ENCODE measurements around the gene OTULIN.

DNA sequence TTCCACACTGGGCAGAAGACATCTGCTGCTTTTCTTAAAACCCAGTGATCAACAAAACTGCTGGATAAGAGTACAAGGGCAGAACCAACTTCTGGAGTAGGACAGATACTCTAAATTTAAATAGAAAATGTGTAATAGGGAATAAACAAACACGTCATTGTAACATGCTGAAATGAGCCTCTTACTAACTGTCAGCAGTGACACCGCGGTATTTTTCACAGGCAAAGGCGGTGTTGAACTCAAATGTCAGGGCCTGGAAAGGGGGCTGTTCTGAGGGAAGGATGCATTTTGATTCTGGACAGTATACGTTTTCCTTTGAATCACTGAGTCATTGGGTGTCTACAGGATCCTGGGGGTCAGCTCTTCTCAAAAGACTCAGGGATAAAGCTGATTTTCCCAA lies 73.5 kb downstream of the OTULIN start:
- TF ChIP-seq ZNF10 (tag by site-specific recombination; IDR thresholded peaks at IDR 0.05) (no peak), ZNF274 (IDR thresholded peaks at IDR 0.05; ENCODE audit: low read length) (no peak), ZNF274 (tag by site-specific recombination; IDR thresholded peaks at IDR 0.05; ENCODE audit: borderline replicate concordance) (no peak), MZF1 (tag by site-specific recombination; IDR thresholded peaks at IDR 0.05; ENCODE audit: borderline replicate concordance) (no peak), ZNF629 (tag by site-specific recombination; IDR thresholded peaks at IDR 0.05) (no peak)
- TF ChIP-seq, protein P1, sequence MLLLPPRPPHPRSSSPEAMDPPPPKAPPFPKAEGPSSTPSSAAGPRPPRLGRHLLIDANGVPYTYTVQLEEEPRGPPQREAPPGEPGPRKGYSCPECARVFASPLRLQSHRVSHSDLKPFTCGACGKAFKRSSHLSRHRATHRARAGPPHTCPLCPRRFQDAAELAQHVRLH (tag by site-specific recombination; IDR thresholded peaks at IDR 0.05) = no peak
- TF ChIP-seq, protein P2, sequence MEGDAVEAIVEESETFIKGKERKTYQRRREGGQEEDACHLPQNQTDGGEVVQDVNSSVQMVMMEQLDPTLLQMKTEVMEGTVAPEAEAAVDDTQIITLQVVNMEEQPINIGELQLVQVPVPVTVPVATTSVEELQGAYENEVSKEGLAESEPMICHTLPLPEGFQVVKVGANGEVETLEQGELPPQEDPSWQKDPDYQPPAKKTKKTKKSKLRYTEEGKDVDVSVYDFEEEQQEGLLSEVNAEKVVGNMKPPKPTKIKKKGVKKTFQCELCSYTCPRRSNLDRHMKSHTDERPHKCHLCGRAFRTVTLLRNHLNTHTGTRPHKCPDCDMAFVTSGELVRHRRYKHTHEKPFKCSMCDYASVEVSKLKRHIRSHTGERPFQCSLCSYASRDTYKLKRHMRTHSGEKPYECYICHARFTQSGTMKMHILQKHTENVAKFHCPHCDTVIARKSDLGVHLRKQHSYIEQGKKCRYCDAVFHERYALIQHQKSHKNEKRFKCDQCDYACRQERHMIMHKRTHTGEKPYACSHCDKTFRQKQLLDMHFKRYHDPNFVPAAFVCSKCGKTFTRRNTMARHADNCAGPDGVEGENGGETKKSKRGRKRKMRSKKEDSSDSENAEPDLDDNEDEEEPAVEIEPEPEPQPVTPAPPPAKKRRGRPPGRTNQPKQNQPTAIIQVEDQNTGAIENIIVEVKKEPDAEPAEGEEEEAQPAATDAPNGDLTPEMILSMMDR (tag by site-specific recombination; IDR thresholded peaks at IDR 0.05) = no peak
- TF ChIP-seq, protein P3, sequence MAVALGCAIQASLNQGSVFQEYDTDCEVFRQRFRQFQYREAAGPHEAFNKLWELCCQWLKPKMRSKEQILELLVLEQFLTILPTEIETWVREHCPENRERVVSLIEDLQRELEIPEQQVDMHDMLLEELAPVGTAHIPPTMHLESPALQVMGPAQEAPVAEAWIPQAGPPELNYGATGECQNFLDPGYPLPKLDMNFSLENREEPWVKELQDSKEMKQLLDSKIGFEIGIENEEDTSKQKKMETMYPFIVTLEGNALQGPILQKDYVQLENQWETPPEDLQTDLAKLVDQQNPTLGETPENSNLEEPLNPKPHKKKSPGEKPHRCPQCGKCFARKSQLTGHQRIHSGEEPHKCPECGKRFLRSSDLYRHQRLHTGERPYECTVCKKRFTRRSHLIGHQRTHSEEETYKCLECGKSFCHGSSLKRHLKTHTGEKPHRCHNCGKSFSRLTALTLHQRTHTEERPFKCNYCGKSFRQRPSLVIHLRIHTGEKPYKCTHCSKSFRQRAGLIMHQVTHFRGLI (tag by site-specific recombination; IDR thresholded peaks at IDR 0.05) = no peak
- TF ChIP-seq, protein P4, sequence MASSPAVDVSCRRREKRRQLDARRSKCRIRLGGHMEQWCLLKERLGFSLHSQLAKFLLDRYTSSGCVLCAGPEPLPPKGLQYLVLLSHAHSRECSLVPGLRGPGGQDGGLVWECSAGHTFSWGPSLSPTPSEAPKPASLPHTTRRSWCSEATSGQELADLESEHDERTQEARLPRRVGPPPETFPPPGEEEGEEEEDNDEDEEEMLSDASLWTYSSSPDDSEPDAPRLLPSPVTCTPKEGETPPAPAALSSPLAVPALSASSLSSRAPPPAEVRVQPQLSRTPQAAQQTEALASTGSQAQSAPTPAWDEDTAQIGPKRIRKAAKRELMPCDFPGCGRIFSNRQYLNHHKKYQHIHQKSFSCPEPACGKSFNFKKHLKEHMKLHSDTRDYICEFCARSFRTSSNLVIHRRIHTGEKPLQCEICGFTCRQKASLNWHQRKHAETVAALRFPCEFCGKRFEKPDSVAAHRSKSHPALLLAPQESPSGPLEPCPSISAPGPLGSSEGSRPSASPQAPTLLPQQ (tag by site-specific recombination; IDR thresholded peaks at IDR 0.05) = no peak
- TF ChIP-seq, protein P5, sequence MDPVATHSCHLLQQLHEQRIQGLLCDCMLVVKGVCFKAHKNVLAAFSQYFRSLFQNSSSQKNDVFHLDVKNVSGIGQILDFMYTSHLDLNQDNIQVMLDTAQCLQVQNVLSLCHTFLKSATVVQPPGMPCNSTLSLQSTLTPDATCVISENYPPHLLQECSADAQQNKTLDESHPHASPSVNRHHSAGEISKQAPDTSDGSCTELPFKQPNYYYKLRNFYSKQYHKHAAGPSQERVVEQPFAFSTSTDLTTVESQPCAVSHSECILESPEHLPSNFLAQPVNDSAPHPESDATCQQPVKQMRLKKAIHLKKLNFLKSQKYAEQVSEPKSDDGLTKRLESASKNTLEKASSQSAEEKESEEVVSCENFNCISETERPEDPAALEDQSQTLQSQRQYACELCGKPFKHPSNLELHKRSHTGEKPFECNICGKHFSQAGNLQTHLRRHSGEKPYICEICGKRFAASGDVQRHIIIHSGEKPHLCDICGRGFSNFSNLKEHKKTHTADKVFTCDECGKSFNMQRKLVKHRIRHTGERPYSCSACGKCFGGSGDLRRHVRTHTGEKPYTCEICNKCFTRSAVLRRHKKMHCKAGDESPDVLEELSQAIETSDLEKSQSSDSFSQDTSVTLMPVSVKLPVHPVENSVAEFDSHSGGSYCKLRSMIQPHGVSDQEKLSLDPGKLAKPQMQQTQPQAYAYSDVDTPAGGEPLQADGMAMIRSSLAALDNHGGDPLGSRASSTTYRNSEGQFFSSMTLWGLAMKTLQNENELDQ (tag by site-specific recombination; IDR thresholded peaks at IDR 0.05; ENCODE audit: low read depth) = no peak
- TF ChIP-seq, protein P6, sequence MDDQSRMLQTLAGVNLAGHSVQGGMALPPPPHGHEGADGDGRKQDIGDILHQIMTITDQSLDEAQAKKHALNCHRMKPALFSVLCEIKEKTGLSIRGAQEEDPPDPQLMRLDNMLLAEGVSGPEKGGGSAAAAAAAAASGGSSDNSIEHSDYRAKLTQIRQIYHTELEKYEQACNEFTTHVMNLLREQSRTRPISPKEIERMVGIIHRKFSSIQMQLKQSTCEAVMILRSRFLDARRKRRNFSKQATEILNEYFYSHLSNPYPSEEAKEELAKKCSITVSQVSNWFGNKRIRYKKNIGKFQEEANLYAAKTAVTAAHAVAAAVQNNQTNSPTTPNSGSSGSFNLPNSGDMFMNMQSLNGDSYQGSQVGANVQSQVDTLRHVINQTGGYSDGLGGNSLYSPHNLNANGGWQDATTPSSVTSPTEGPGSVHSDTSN (CRISPR knock-in tag; IDR thresholded peaks at IDR 0.05) = no peak
